GM19372 (cell line): ENCODE results near the gene ZMYND10.

Experiments used
- ATAC-seq: cut with Tn5 transposase; IDR thresholded peaks from one replicate; pipeline ENCODE4 v1.9.1; 2021; ENCODE audit warnings: mild to moderate bottlenecking, low read depth, moderate library complexity; ENCODE audit not compliant: unreplicated experiment

Gene ZMYND10

DNA sequence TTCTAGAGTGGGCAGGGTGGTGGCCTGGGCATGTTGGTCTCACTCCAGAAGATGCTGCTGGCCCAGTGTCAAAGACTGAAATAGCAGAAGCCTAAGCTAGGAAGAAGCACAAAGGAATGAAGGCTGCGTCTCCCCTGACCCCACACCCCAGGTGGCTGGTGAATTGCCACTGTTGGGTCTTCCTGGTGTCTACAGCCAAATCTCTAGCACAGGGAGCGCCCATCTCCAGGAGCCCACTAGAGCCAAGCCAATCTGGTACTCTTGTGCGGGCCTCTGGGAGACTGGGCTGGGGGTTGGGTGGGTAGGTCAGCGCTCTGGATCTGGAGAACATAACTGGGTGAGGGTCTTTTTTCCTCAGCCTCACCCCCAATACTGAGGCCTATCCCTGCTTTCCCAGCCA is 18.4 kb downstream of the ZMYND10 start:
- no peak for ATAC-seq

DNA sequence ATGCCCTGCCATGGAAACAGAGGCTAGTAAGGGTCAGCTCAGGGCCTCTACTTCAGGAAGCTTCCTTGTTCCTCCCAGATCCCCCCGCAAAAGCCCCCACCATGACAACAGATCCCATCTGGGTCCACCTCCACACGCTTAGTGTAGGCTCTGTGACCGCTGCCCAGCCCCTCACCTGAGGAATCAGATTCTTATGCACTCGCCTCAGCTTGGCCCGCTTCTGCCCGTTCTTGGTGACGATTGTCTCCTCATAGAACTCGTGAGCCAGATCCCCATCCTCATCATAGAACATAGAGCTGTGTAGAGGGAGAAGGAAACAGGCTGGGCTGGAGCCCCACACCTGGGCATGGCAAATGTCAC is 19.4 kb downstream of the ZMYND10 start:
- ATAC-seq, result no peak

DNA sequence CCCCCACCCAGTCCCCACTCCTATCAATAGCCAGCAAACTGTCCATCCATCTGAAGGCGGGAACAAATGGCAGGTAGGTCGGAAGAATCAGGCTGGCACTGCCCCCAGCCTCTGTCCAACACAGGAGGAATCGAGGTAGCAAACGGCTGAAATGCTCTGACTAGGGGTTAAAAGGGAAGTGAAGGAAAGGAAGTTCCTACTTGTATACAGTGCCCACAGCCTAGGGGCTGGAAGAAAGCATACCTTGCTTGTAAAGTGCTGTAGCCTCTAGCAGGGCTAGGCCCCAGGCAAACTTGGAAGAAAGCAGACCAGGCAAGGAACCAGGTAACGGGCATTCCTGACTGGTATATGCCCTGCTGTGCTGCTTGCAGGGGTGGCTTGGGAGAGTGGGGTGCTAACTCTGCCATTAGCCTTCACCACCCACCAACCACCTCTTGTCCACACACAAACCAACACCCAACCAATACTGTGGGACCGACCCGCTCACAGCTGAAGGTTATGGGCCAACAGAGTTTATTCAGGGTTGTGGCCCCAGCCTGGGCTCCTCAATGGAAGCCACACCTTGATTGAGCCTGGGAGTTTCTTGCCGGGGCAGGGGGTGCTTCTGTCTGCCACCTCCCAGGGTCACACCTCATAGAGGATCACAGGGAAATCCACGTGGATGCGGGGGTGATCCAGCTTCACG is 19.9 kb downstream of the ZMYND10 start:
- no peak for ATAC-seq

DNA sequence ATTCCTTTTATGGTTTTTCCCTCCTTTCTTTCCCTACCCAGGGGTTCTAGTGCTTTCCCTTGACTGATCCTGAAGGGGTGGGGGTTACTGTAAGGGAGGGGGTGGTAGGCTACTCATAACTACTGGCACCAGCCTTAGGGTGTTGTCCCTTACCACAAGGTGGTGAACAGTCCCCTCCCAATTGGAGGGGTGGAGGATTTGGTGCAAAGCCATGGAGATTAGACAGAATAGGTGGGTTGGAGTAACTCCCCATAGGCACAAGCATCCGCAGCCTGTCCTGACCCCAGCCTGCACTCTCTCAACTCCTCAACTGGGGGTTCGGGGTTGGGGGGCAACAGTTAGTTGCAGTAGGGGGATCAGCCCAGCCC is 20.4 kb downstream of the ZMYND10 start:
- no peak for ATAC-seq

- ATAC-seq, result no peak
Observed at GRCh38 chr3:50324351-50325112, 21.0 kb downstream of the ZMYND10 start.

DNA sequence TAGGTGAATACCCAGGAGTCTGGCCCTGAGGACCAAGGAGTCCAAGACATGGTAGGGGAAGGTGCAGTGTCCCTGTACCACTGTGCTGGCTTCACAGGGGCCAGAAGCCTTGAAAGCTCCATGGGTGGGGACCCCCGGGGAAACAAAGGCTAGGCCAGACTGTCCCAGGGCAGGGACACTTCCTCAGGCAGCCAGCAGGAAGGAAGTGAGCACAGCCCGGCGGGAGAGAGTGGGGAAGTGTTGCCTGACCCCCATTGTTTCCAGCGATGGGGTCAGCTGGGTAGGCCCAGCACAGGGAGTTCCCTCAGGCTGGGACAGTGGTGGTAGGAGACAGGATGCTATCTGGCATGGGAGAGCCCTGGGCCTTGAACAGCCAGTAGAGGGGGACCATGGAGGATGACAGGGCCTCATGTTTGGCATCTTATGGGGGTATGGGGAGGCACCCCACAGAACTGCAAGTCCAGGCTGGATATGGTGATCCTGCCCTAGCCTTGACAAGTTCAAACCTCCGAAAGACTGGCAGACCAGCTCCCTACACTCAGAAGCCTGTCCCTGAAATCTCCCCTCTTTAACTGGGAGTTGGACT is 21.8 kb downstream of the ZMYND10 start:
- ATAC-seq, result no peak

- no peak for ATAC-seq
Observed at GRCh38 chr3:50323092-50323600, 22.4 kb downstream of the ZMYND10 start.

DNA sequence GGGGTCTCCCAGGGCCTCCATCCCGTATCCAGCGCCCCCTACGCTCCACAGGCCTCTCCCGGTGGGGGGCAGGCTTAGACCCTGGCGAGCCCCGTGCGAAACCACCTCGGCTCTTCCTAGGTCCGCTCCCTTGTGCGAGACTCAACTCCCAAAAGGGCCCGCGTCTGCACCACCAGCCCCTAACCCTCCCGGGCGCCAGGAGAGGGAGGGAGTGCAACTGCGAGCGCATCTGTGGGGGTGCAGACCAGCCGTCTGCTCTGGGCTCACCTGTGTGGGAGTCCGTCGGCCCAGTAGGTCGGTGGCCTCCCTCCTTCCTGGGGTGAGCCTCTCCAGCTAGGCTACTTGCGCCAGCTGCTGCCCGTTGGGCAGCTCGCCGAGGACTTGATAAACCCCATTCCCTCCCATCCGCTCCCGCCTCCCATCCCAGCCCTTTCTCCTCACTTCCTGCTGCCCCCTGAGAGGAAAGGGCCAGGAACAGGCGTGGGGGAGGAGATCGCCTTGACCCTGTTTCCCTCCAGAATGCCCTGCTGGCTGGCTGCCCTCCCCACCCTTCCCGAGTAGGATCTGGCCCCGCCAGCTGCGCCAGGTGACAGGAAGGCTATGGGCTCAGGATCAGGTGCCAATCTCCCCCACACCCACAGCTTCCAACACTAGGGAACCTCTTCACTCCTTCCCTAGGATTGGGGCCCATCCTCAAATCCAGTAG is 23.0 kb downstream of the ZMYND10 start, which contains the start of gene HYAL2:
TSS of gene HYAL2 (minus strand) at position 360 of the 706 bp plus-strand sequence. CDS start 2,256 bp downstream, outside the sequence.
- ATAC-seq, result no peak

DNA sequence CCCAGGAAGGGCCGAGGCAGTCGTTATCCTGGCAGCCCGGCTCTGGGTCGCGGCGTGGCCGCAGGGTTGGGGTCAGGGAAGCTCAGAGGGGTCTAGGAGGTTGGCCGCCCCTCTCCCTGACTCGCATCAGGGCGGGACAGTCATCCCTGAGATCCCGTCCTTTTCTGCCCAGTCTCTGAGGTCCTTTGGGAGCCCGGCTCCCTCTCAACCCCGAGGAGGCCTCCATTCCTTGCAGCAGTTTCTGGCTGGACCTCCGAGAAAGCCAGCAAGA is 23.5 kb downstream of the ZMYND10 start:
- ATAC-seq, result no peak

GRCh38 chr3:50321336-50322114 is 24.0 kb downstream of the ZMYND10 start:
- ATAC-seq, result peak; percentile 85

GRCh38 chr3:50320853-50321335 is 24.6 kb downstream of the ZMYND10 start:
- ATAC-seq, result peak; percentile 62

- no peak for ATAC-seq
Observed at GRCh38 chr3:50319894-50320625, 25.5 kb downstream of the ZMYND10 start.

- ATAC-seq, result no peak
Observed at GRCh38 chr3:50319181-50319893, 26.2 kb downstream of the ZMYND10 start.

DNA sequence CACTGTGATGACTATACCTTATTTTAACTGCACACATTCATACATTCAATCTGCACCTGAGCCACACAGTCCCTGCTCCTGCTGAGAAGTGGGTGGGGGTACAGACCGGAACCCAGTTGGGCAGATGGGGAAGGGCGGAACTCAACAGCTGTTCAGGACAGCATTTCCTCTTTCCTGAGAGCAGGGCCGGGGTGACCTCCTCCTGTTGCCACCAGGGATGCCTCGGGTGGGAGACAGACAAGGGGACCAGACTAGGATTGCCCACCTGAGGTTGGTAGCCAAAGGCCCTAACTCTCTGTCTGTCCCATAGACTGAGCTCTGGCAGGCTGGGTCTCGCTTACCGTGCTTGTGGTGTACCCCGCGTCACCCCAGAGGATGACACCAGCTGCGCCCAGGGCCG is 26.9 kb downstream of the ZMYND10 start:
- no peak for ATAC-seq

DNA sequence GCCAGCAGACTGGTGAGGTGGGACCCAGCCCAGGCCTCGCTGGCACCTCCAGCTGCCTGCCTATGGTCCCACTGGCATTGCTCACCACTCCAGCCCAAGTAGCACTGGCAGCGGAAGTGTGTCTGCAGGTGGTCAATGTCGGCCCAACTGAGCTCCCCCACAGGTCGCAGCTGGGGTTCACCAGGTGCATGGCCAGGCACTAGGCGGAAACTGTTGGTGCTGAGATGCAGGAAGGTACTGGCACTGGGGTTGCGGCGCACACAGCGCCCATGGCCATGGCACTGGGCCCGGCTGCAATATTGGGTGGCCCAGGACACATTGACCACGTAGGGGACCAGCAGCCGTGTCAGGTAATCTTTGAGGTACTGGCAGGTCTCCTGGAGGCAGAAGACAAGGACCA is 27.4 kb downstream of the ZMYND10 start:
- ATAC-seq, result no peak

GRCh38 chr3:50317300-50317699 is 28.2 kb downstream of the ZMYND10 start:
- ATAC-seq, result no peak

DNA sequence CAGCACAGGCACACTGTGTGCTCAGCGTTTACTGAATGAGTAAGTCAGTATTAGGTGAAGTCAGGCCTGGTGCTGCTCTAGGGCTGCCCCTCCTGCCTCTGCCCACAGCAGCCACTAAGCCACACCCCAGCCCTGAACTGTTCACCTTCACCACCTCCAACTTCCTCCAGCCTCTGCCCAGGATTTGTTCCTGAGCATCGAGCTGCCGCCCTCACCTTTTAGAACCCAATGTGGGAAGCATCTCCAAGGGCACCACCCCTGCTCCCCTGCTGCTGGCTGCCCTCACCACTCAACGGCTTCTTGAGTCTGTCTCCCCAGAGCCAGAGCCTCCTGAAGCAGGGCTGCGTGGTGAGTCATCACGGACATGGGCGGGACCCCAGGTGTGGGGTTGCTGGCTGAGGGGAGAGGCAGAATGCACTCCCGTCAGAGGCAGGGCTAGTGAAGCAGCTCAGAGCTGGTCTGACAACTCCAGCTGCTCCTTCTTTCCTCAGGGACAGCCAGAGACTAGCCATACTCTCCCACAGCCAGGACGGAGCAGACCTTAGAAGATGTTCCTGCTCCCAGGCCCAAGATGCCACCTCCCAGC is 28.8 kb downstream of the ZMYND10 start:
- ATAC-seq, result no peak

DNA sequence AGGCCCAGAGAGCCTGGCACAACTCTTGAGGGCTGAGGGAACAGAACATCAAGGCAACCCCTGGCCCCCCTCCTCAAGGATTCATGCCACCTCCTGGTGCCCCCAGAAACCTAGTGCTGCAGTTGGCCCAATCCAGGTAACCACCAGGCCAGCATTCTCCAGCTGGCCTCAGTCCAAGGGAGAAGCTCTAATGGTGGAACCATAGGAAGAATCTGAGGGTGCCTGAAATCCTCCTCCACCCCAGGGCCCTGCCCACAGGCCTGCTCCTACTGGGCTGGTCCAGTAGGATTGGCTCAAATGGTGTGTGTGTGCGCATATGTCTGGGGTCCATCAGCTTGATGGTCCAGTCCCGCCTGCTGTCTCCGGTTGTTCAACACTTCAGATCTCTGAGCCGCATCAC is 30.7 kb downstream of the ZMYND10 start:
- no peak for ATAC-seq

DNA sequence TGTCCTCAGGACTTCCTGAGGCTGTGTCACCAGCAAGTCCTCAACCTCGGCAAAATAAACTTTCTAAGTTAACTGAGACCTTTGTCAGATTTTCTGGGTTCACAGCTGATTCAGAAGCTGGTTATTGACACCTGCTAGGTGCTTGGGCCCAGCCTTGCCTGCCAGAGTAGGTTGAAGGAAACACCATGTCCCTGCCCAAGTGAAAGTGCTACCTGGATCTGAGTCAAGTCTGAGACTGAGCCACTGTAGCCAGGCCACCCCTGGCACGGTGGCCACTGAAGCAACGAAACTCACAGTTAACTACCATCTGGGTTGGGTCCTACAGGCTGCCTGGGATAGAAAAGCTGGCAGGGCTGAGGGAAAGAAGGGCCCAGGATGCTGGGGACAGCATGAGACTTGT is 31.2 kb downstream of the ZMYND10 start:
- ATAC-seq, result no peak
